Gastrocnemius medialis (tissue), 4 donors: Measurements from ENCODE around the gene ARSG.

ENCODE experiments used
- CTCF ChIP-seq, 5 experiments: fragments of 450-650 bp in 3 of 5; fragments of 200-600 bp in 2 of 5; sonication (generic) in 2 of 5; IDR thresholded peaks in 4 of 5; conservative IDR thresholded peaks in 1 of 5; 1 replicate in 4 of 5; 2 replicates in 1 of 5; pipeline ENCODE4 v1.5.1; 2016 to 2019; ENCODE audit warnings: antibody characterized with exemption in 5 of 5, mild to moderate bottlenecking in 3 of 5, moderate library complexity in 3 of 5
- POLR2A ChIP-seq, 2 donors: fragments of 450-650 bp; IDR thresholded peaks; one replicate each; pipeline ENCODE4 v1.6.1; 2017; ENCODE audit warnings: antibody characterized with exemption in 2 of 2, mild to moderate bottlenecking in 2 of 2, moderate library complexity in 2 of 2

- TF ChIP-seq CTCF (IDR thresholded peaks at IDR 0.05 in 4 of 5, conservative IDR thresholded peaks at IDR 0.05 in 1 of 5) = no peak
- no peak for TF ChIP-seq POLR2A (IDR thresholded peaks at IDR 0.05)
Measured at GRCh38 chr17:68449021-68449739, 157.9 kb downstream of the ARSG start.
